GM12891 (cell line): ENCODE data around the gene NFE2.

Experiments
- POLR2A ChIP-seq: IDR thresholded peaks from 2 replicates; pipeline ENCODE4 v1.6.1; 2011; ENCODE audit warnings: low read depth, low read length, control low read depth
- POLR2AphosphoS5 ChIP-seq: IDR thresholded peaks from 2 replicates; pipeline ENCODE4 v1.6.1; 2011; ENCODE audit warnings: low read depth, low read length, control low read depth

GRCh38 chr12:54304187-54304810 is 3.5 kb upstream of the NFE2 start:
- TF ChIP-seq POLR2AphosphoS5 (no peak), POLR2A (no peak)
